ENCODE data around the gene NR1H2.

Gene NR1H2

GRCh38 chr19:50427318-50427925, 51.2 kb downstream of the NR1H2 start:
- no peak for DNase-seq

GRCh38 chr19:50427997-50428425, 51.8 kb downstream of the NR1H2 start:
- no peak for DNase-seq

- DNase-seq = no peak
Measured at GRCh38 chr19:50428772-50429463, 52.7 kb downstream of the NR1H2 start.

- DNase-seq = no peak
Measured at GRCh38 chr19:50430888-50431342, 54.7 kb downstream of the NR1H2 start.

- peak; percentile 19 for DNase-seq
Measured at GRCh38 chr19:50431343-50432220, 55.3 kb downstream of the NR1H2 start.

- no peak for DNase-seq
Measured at GRCh38 chr19:50432221-50433028, 56.2 kb downstream of the NR1H2 start, which contains the start of gene MYBPC2. Gene MYBPC2 (plus strand): TSS chr19:50432892. CDS start chr19:50432954, 62 bp downstream.

Measured in NCI-H446 treated with DMSO at 0.1 percent for 48 hours (cell line).